Testis (tissue), 3 donors: ENCODE measurements around the gene ARHGEF2. TPM values are rescaled to one million over a fixed set of nuclear protein-coding genes. Genes with fewer than 3 reads are reported as not detected.
A peak's percentile ranks its signal among the peaks of the same experiment; 100 is the strongest.

Experiments
- DNase-seq: peaks from one replicate; pipeline ENCODE4 v3.0.0-alpha.2; 2019
- H3K27ac ChIP-seq, 2 donors: fragments of 200-600 bp; sonication (generic); one replicate each; pipeline ENCODE4 v1.5.1; 2019
- H3K27me3 ChIP-seq: fragments of 200-600 bp; sonication (generic); one replicate; pipeline ENCODE4 v1.5.1; 2019
- H3K36me3 ChIP-seq: fragments of 200-600 bp; sonication (generic); one replicate; pipeline ENCODE4 v1.5.1; 2017; ENCODE audit warnings: low read depth; ENCODE audit errors: missing control alignments
- H3K4me1 ChIP-seq: fragments of 200-600 bp; sonication (generic); one replicate; pipeline ENCODE4 v1.5.1; 2019
- H3K4me3 ChIP-seq, 2 donors: fragments of 200-600 bp; sonication (generic); one replicate each; pipeline ENCODE4 v1.5.1; 2017 to 2019
- H3K9me3 ChIP-seq: fragments of 200-600 bp; sonication (generic); one replicate; pipeline ENCODE4 v1.5.1; 2017
- POLR2A ChIP-seq: fragments of 450-650 bp; IDR thresholded peaks from one replicate; pipeline ENCODE4 v1.6.1; 2017; ENCODE audit warnings: antibody characterized with exemption, mild to moderate bottlenecking, moderate library complexity
- WGBS, 2 donors: methylation state at CpG; one replicate each; pipeline ENCODE4 v1.1.5; 2018; 5-methylcytosine and 5-hydroxymethylcytosine counted together
- intact Hi-C: fragments of 100-400 bp; cut with DNase I; formaldehyde crosslinking; loops from one replicate; pipeline ENCODE4 v1.15.1; 2023; ENCODE audit warnings: low total_unique reads
- polyA plus RNA-seq: library from polyadenylated mRNA; stranded (reverse); fragments of 350-450 nt; fragmentation: Illumina TruSeq; extraction: RNeasy Lipid Tissue Mini Kit (QIAGEN cat#74804); gene quantifications from one replicate; pipeline ENCODE4 v1.2.3, GENCODE V29; 2014; ENCODE audit warnings: low read depth, low replicate concordance; ENCODE audit not compliant: insufficient read depth
- total RNA-seq, 2 donors: library from RNA; depleted of rRNA; stranded (reverse); fragments of >200 nt; gene quantifications; one replicate each; pipeline ENCODE4 v1.2.3, GENCODE V29; 2016
- TF ChIP-seq, protein P1 (sequence below), 3 experiments: fragments of 450-650 bp in 2 of 3; fragments of 200-600 bp in 1 of 3; sonication (generic) in 1 of 3; IDR thresholded peaks; one replicate each; pipeline ENCODE4 v1.5.1; 2016 to 2019; ENCODE audit warnings: antibody characterized with exemption in 3 of 3, mild to moderate bottlenecking in 2 of 3, moderate library complexity in 1 of 3

ARHGEF2 gene
- total and polyA plus RNA-seq, 3 donors from 2014 or later = 56.6 to 124 (median 88.8) TPM

DNA sequence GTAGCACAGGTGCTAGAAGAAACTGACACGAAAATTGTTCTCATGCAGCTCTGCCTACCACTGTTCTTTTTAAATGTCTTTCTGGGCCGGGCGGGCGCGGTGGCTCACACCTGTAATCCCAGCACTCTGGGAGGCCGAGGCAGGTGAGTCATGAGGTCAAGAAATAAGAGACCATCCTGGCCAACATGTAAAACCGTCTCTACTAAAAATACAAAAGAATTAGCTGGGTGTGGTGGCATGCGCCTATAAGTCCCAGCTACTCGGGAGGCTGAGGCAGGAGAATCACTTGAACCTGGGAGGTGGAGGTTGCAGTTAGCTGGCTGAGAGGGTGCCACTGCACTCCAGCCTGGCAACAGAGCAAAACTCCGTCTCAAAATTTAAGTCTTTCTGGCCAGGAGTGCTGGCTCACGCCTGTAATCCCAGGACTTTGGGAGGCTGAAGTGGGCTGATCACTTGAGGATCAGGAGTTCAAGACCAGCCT lies 66.3 kb downstream of the ARHGEF2 start:
- intact Hi-C loops = no loop called here
- 82% methylated on average over 11 of the region's 11 CpGs for WGBS, 2 donors
- peaks cover 5% of the 10 kb centered on the region for H3K4me1 ChIP-seq
- DNase-seq = no peak
- no peaks in the 10 kb centered on the region for H3K27me3 ChIP-seq
- H3K27ac ChIP-seq = peak overlapping the region in 1 of 2 donors; percentile 95
- no peaks in the 10 kb centered on the region for H3K9me3 ChIP-seq
- H3K36me3 ChIP-seq = no peaks in the 10 kb centered on the region
- no peak overlapping the region for H3K4me3 ChIP-seq
- TF ChIP-seq POLR2A = no peak
- TF ChIP-seq, protein P1, sequence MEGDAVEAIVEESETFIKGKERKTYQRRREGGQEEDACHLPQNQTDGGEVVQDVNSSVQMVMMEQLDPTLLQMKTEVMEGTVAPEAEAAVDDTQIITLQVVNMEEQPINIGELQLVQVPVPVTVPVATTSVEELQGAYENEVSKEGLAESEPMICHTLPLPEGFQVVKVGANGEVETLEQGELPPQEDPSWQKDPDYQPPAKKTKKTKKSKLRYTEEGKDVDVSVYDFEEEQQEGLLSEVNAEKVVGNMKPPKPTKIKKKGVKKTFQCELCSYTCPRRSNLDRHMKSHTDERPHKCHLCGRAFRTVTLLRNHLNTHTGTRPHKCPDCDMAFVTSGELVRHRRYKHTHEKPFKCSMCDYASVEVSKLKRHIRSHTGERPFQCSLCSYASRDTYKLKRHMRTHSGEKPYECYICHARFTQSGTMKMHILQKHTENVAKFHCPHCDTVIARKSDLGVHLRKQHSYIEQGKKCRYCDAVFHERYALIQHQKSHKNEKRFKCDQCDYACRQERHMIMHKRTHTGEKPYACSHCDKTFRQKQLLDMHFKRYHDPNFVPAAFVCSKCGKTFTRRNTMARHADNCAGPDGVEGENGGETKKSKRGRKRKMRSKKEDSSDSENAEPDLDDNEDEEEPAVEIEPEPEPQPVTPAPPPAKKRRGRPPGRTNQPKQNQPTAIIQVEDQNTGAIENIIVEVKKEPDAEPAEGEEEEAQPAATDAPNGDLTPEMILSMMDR (IDR thresholded peaks at IDR 0.05) = no peak

DNA sequence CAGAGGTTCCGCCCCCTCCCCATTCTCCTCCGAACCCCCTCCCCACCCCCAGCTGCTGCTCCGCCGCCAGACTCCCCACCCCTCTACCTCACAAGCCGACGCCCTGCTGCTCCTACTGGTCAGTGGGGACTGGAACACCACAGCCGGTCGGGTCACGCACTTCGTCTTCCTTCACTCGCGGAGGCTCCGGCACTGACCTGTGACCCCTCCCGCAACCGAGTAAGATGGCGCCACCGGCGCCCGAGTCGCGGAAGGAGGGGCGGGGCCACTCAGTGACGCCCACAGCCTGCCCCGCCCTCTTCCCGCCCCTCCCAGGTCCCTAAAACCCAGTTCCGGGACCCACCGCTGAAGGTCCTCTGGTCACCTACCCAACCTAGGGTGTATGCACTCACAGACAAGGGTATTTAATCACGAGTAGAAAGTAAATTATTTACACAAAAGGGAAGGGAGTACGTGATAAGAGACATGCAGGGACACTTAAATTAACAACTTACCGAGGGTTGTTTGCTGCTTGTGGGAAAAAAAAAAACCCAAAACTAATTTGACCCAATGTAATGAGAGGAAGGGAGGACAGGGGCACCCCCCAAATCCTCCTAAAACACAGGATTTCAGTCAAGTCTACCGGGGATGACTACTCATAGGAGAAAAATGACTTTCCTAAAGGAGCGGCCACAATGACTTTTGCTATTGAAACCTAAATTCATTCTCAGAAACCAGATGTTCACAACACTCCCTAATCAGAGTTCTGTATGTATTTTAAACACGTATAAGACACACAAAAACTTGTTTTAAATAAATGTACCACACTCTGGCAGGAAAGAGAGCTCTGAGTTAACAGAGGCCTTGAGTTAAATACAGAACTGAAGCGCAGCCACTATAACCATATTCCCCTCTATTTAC lies 66.9 kb downstream of the ARHGEF2 start, which contains the start of gene RIT1:
RIT1 (minus strand) TSS at position 194 of the 900 bp plus-strand sequence. CDS start 588 bp downstream, outside the sequence.
- 7 to 11% methylated on average over 13 to 33 of the region's 34 CpGs for WGBS, 2 donors

DNA sequence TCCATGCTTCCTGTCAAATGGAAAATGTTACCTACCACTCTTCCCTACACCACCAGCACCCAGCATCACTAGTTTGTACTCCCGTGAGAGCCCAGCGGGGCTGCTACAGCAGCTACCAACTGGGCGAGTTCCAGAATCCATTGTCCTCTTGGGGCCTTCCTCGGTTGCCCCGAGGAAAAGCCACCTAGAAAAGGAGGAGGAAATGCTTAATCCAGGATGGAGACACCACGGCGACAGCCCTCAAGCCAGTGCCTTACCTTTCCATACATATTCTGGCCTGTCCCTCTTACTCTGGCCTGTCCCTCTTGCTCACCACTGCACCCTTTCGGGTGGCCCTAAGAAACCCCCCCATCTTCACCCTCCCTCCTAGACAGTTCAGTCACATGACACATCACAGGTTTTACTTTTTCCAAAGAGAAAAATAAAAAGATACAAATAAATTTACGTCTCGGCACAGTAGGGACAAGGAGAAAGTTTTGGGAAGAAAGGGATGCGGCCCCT lies 67.7 kb downstream of the ARHGEF2 start:
- 0 to 1% methylated on average over 11 of the region's 11 CpGs for WGBS, 2 donors
- no peaks in the 10 kb centered on the region for H3K36me3 ChIP-seq
- peak; percentile 51 for DNase-seq
- H3K4me1 ChIP-seq = peaks cover 5% of the 10 kb centered on the region
- no peak for TF ChIP-seq POLR2A
- TF ChIP-seq, protein P1 (IDR thresholded peaks at IDR 0.05) = no peak
- H3K4me3 ChIP-seq = peak overlapping the region; percentile 78 to 87
- intact Hi-C loops = no loop called here
- H3K27ac ChIP-seq = peak overlapping the region; percentile 93 to 95
- H3K27me3 ChIP-seq = no peaks in the 10 kb centered on the region
- H3K9me3 ChIP-seq = no peaks in the 10 kb centered on the region

More for the DNA sequence above, 66.9 kb downstream of the ARHGEF2 start, which contains the start of gene RIT1:
- peak within 1 kb of the TSS; percentile 93 to 95 for H3K27ac ChIP-seq
- H3K4me3 ChIP-seq = peak within 1 kb of the TSS; percentile 78 to 87
- intact Hi-C loops = no loop called here
- no peaks in the 10 kb centered on the region for H3K27me3 ChIP-seq
- H3K9me3 ChIP-seq = no peaks in the 10 kb centered on the region
- H3K36me3 ChIP-seq = no peaks in the 10 kb centered on the region
- DNase-seq = peak; percentile 93
- TF ChIP-seq, protein P1 (IDR thresholded peaks at IDR 0.05) = peak in 1 of 3 experiments; percentile 31
- TF ChIP-seq POLR2A = peak; percentile 18
- peaks cover 5% of the 10 kb centered on the region for H3K4me1 ChIP-seq

DNA sequence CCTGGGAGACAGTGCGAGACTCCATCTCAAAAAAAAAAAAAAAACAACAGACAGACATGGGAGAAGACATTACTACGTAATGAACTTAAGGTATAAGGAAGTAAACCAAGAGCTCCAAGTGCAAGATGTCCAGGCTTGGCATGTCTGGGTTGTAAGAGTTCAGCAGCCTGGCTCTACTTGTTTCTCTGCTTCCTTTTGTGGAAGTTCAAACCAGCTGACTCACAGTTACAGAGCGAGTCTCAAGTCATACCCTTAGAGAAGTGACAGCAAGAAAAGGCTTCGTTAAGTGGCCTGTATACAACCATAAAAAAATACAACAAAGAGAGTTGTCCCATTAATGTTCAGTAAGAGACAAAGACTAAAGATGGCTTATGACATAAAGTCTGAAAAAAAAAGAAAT lies 68.5 kb downstream of the ARHGEF2 start:
- no peaks in the 10 kb centered on the region for H3K36me3 ChIP-seq
- intact Hi-C loops = no loop called here
- TF ChIP-seq POLR2A = no peak
- 71 to 83% methylated on average over 4 of the region's 4 CpGs for WGBS, 2 donors
- H3K4me1 ChIP-seq = peaks cover 5% of the 10 kb centered on the region
- peak overlapping the region in 1 of 2 donors; percentile 95 for H3K27ac ChIP-seq
- H3K27me3 ChIP-seq = no peaks in the 10 kb centered on the region
- DNase-seq = no peak
- no peaks in the 10 kb centered on the region for H3K9me3 ChIP-seq
- H3K4me3 ChIP-seq = no peak overlapping the region

DNA sequence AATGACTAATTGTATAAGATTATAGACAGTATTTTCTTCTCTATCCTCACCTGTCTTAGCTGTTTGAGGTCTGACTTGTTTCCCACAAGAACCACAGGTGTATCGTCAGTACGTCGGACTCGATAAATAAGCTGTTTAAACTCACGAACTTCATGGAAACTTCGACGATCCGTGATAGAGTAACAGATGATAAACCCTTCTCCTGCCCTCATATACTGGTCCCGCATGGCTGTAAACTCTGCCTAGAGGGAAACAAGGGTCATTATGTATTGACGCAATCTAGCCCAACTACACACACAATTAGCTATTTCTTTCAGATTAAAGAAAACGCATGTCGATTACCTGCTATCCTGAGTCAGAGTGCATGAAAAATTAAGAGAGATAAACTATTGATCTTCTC lies 74.1 kb downstream of the ARHGEF2 start:
- no peak overlapping the region for H3K27ac ChIP-seq
- no peaks in the 10 kb centered on the region for H3K36me3 ChIP-seq
- no peak for DNase-seq
- H3K4me3 ChIP-seq = no peak overlapping the region
- no peak for TF ChIP-seq POLR2A
- H3K4me1 ChIP-seq = no peaks in the 10 kb centered on the region
- no peaks in the 10 kb centered on the region for H3K27me3 ChIP-seq
- intact Hi-C loops = no loop called here
- WGBS, 2 donors = 93 to 96% methylated on average over 12 of the region's 12 CpGs
- H3K9me3 ChIP-seq = no peaks in the 10 kb centered on the region
